K562 (cell line): ENCODE results near the gene C2. TPM values are rescaled to one million over a fixed set of nuclear protein-coding genes. Genes with fewer than 3 reads are reported as not detected.

Source experiments
- BDP1 ChIP-seq: IDR thresholded peaks from 3 replicates; pipeline ENCODE4 v1.6.1; 2011; ENCODE audit not compliant: insufficient read length, insufficient read depth
- C11orf30 ChIP-seq: fragments of 450-650 bp; IDR thresholded peaks from 2 replicates; pipeline ENCODE4 v1.6.1; 2016; ENCODE audit warnings: low read depth, mild to moderate bottlenecking
- CBFB ChIP-seq: sonication (generic); formaldehyde crosslinking; IDR thresholded peaks from 2 replicates; pipeline ENCODE4 v1.4.0; 2020; ENCODE audit warnings: mild to moderate bottlenecking, missing genetic modification reagents
- CREB3 ChIP-seq: fragments of 450-650 bp; conservative IDR thresholded peaks from 2 replicates; pipeline ENCODE4 v1.6.1; 2016; ENCODE audit warnings: missing genetic modification characterization, low read depth, mild to moderate bottlenecking, missing compliant biosample characterization, moderate library complexity
- MTA3 ChIP-seq: fragments of 450-650 bp; formaldehyde crosslinking; IDR thresholded peaks from 2 replicates; pipeline ENCODE4 v1.6.1; 2017; ENCODE audit warnings: mild to moderate bottlenecking, borderline replicate concordance
- POLR3G ChIP-seq: IDR thresholded peaks from 2 replicates; pipeline ENCODE4 v1.6.1; 2011; ENCODE audit not compliant: insufficient read length, insufficient replicate concordance; ENCODE audit errors: extremely low read depth
- ZKSCAN8 ChIP-seq: fragments of 200-800 bp; sonication (Bioruptor generic); IDR thresholded peaks from 2 replicates; pipeline ENCODE4 v1.6.1; 2016; ENCODE audit warnings: missing genetic modification characterization, missing compliant biosample characterization
- ZNF239 ChIP-seq: fragments of 250-450 bp; sonication (Bioruptor Pico); IDR thresholded peaks from 2 replicates; pipeline ENCODE4 v1.4.0; 2020; ENCODE audit warnings: mild to moderate bottlenecking
- ZNF311 ChIP-seq: fragments of 250-450 bp; sonication (Bioruptor Pico); IDR thresholded peaks from 2 replicates; pipeline ENCODE4 v1.4.0; 2020; ENCODE audit warnings: mild to moderate bottlenecking, moderate library complexity
- polyA plus RNA-seq, 8 experiments: library from polyadenylated mRNA; depleted of rRNA in 4 of 8; stranded (reverse) in 5 of 8; unstranded in 3 of 8; fragments of >200 nt; fragmentation: Nextera tagmentation in 2 of 8; fragmentation: Illumina TruSeq in 1 of 8; extraction: Ambion mirVana in 2 of 8; extraction: Trizol in 1 of 8; gene quantifications; 2 replicates each; pipeline versions ENCODE4 v1.2.1 to v1.2.3, GENCODE V29; 2011 to 2014; ENCODE audit warnings: inconsistent platforms in 1 of 8, missing spikeins in 1 of 8
- total RNA-seq, 7 experiments: library from RNA; depleted of rRNA in 6 of 7; stranded (reverse); fragments of >200 nt in 6 of 7; fragmentation: Illumina TruSeq in 2 of 7; extraction: Trizol in 2 of 7; gene quantifications; 2 replicates each; pipeline versions ENCODE4 v1.2.1 to v1.2.3, GENCODE V29; 2011 to 2021; ENCODE audit warnings: low replicate concordance in 1 of 7
- TF ChIP-seq, protein P1 (sequence below), 2 experiments: fragments of 450-650 bp; conservative IDR thresholded peaks; 2 replicates each; pipeline ENCODE4 v1.6.1; 2017; ENCODE audit warnings: mild to moderate bottlenecking in 2 of 2, moderate library complexity in 2 of 2
- TF ChIP-seq, protein P2 (sequence below): fragments of 250-450 bp; sonication (Bioruptor Pico); IDR thresholded peaks from 2 replicates; pipeline ENCODE4 v1.6.1; 2021; ENCODE audit warnings: mild to moderate bottlenecking
- TF ChIP-seq, protein P3 (sequence below), 2 experiments: fragments of 150-350 bp in 1 of 2; IDR thresholded peaks; 2 replicates each; pipeline ENCODE4 v1.6.1; 2012 to 2016; ENCODE audit warnings: low read depth in 2 of 2, low read length in 2 of 2, mild to moderate bottlenecking in 1 of 2, moderate library complexity in 1 of 2
- TF ChIP-seq, protein P4 (sequence below): fragments of 450-650 bp; IDR thresholded peaks from 2 replicates; pipeline ENCODE4 v1.6.1; 2016; ENCODE audit warnings: low read depth

Gene C2
- total and polyA plus RNA-seq, 9 of the 15 experiments (the other 6 are each of a cell fraction or from before 2014, with no cell fraction given): 0.05 to 1.1 (median 0.39) TPM; not detected in 1

- TF ChIP-seq, protein P1, sequence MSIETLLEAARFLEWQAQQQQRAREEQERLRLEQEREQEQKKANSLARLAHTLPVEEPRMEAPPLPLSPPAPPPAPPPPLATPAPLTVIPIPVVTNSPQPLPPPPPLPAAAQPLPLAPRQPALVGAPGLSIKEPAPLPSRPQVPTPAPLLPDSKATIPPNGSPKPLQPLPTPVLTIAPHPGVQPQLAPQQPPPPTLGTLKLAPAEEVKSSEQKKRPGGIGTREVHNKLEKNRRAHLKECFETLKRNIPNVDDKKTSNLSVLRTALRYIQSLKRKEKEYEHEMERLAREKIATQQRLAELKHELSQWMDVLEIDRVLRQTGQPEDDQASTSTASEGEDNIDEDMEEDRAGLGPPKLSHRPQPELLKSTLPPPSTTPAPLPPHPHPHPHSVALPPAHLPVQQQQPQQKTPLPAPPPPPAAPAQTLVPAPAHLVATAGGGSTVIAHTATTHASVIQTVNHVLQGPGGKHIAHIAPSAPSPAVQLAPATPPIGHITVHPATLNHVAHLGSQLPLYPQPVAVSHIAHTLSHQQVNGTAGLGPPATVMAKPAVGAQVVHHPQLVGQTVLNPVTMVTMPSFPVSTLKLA (conservative IDR thresholded peaks at IDR 0.05): 0 out of 4 replicates have a peak, but pooled peaks of 1 of the 2 experiments have one; percentile 54
- TF ChIP-seq ZNF311 (CRISPR knock-in tag): no peak
- TF ChIP-seq C11orf30: no peak
- TF ChIP-seq POLR3G: no peak
- TF ChIP-seq MTA3: peak; percentile 50; the same call in 1 of the 2 replicates
- TF ChIP-seq, protein P2, sequence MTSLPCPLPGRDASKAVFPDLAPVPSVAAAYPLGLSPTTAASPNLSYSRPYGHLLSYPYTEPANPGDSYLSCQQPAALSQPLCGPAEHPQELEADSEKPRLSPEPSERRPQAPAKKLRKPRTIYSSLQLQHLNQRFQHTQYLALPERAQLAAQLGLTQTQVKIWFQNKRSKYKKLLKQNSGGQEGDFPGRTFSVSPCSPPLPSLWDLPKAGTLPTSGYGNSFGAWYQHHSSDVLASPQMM (CRISPR knock-in tag): no peak
- TF ChIP-seq CREB3 (tag): no peak
- TF ChIP-seq CBFB (CRISPR knock-in tag): no peak
- TF ChIP-seq, protein P3, sequence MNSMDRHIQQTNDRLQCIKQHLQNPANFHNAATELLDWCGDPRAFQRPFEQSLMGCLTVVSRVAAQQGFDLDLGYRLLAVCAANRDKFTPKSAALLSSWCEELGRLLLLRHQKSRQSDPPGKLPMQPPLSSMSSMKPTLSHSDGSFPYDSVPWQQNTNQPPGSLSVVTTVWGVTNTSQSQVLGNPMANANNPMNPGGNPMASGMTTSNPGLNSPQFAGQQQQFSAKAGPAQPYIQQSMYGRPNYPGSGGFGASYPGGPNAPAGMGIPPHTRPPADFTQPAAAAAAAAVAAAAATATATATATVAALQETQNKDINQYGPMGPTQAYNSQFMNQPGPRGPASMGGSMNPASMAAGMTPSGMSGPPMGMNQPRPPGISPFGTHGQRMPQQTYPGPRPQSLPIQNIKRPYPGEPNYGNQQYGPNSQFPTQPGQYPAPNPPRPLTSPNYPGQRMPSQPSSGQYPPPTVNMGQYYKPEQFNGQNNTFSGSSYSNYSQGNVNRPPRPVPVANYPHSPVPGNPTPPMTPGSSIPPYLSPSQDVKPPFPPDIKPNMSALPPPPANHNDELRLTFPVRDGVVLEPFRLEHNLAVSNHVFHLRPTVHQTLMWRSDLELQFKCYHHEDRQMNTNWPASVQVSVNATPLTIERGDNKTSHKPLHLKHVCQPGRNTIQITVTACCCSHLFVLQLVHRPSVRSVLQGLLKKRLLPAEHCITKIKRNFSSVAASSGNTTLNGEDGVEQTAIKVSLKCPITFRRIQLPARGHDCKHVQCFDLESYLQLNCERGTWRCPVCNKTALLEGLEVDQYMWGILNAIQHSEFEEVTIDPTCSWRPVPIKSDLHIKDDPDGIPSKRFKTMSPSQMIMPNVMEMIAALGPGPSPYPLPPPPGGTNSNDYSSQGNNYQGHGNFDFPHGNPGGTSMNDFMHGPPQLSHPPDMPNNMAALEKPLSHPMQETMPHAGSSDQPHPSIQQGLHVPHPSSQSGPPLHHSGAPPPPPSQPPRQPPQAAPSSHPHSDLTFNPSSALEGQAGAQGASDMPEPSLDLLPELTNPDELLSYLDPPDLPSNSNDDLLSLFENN (IDR thresholded peaks at IDR 0.05; ENCODE audit: low read depth in 2 of 2, low read length in 2 of 2): no peak
- no peak for TF ChIP-seq ZNF239 (CRISPR knock-in tag)
- TF ChIP-seq ZKSCAN8 (CRISPR knock-in tag): no peak
- no peak for TF ChIP-seq BDP1
- TF ChIP-seq, protein P4, sequence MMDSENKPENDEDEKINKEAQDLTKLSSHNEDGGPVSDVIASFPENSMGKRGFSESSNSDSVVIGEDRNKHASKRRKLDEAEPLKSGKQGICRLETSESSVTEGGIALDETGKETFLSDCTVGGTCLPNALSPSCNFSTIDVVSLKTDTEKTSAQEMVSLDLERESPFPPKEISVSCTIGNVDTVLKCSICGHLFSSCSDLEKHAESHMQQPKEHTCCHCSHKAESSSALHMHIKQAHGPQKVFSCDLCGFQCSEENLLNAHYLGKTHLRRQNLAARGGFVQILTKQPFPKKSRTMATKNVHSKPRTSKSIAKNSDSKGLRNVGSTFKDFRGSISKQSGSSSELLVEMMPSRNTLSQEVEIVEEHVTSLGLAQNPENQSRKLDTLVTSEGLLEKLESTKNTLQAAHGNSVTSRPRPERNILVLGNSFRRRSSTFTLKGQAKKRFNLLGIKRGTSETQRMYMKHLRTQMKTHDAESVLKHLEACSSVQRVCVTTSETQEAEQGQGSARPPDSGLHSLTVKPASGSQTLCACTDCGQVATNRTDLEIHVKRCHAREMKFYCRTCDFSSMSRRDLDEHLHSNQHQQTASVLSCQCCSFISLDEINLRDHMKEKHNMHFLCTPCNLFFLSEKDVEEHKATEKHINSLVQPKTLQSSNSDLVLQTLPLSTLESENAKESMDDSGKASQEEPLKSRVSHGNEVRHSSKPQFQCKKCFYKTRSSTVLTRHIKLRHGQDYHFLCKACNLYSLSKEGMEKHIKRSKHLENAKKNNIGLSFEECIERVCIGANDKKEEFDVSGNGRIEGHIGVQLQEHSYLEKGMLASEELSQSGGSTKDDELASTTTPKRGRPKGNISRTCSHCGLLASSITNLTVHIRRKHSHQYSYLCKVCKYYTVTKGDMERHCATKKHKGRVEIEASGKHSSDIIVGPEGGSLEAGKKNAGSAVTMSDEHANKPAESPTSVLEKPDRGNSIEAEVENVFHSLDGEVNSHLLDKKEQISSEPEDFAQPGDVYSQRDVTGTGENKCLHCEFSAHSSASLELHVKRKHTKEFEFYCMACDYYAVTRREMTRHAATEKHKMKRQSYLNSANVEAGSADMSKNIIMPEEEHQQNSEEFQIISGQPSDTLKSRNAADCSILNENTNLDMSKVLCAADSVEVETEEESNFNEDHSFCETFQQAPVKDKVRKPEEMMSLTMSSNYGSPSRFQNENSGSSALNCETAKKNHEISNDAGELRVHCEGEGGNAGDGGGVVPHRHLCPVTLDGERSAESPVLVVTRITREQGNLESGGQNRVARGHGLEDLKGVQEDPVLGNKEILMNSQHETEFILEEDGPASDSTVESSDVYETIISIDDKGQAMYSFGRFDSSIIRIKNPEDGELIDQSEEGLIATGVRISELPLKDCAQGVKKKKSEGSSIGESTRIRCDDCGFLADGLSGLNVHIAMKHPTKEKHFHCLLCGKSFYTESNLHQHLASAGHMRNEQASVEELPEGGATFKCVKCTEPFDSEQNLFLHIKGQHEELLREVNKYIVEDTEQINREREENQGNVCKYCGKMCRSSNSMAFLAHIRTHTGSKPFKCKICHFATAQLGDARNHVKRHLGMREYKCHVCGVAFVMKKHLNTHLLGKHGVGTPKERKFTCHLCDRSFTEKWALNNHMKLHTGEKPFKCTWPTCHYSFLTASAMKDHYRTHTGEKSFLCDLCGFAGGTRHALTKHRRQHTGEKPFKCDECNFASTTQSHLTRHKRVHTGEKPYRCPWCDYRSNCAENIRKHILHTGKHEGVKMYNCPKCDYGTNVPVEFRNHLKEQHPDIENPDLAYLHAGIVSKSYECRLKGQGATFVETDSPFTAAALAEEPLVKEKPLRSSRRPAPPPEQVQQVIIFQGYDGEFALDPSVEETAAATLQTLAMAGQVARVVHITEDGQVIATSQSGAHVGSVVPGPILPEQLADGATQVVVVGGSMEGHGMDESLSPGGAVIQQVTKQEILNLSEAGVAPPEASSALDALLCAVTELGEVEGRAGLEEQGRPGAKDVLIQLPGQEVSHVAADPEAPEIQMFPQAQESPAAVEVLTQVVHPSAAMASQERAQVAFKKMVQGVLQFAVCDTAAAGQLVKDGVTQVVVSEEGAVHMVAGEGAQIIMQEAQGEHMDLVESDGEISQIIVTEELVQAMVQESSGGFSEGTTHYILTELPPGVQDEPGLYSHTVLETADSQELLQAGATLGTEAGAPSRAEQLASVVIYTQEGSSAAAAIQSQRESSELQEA: no peak
These were observed 26.6 kb upstream of the C2 start (continued) for GRCh38 chr6:31900917-31901414.
